ENCODE measurements around the gene TBC1D19. TPM values are rescaled to one million over a fixed set of nuclear protein-coding genes. Genes with fewer than 3 reads are reported as not detected.

TBC1D19 gene
- total and polyA plus RNA-seq, 4 donors, result 1.2 to 5.8 (median 2.2) TPM

GRCh38 chr4:26796081-26796480 is 212.2 kb downstream of the TBC1D19 start:
- no peaks in the 10 kb centered on the region for H3K36me3 ChIP-seq (ENCODE audit: control insufficient read depth in 4 of 4, insufficient read depth in 3 of 4, low read depth in 1 of 4, low read length in 3 of 4)
- H3K4me3 ChIP-seq (ENCODE audit: low read depth in 1 of 3, low read length in 3 of 3), result no peak overlapping the region
- H3K4me1 ChIP-seq (ENCODE audit: control insufficient read depth in 4 of 4, insufficient read depth in 4 of 4, low read length in 3 of 4), result no peaks in the 10 kb centered on the region
- H3K27me3 ChIP-seq (ENCODE audit: control insufficient read depth in 4 of 4, insufficient read depth in 4 of 4, low read length in 3 of 4), result no peaks in the 10 kb centered on the region
- no peaks in the 10 kb centered on the region for H3K9me3 ChIP-seq (ENCODE audit: control insufficient read depth in 4 of 4, low read length in 3 of 4)
- no peak for DNase-seq (ENCODE audit: low spot score)
- H3K9ac ChIP-seq (ENCODE audit: low read depth in 1 of 2, low read length in 2 of 2), result no peak overlapping the region
- WGBS, result 95% methylated on average over 3 of the region's 3 CpGs
- H3K27ac ChIP-seq (ENCODE audit: low read depth in 1 of 2, low read length in 2 of 2), result no peak overlapping the region
- TF ChIP-seq RAD21 (IDR thresholded peaks at IDR 0.05) (no peak), TAF1 (conservative IDR thresholded peaks at IDR 0.05) (no peak)

DNA sequence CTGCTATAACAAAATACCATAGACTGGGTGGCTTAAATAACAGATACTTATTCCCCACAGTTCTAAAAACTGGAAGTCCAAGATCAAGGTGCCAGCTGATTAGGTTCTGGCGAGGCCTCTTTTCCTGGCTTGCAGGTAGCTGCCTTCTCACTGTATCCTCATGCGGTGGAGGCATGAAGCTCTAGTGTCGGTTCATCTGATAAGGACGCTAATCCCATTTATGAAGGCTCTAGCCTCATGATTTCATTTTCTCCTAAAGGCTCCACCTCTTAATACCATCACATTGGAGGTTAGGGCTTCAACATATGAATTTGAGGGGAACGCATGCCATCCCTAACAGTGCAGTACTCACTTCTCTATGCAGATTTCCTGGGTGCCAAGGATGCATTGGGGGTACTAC is 218.9 kb downstream of the TBC1D19 start:
- Histone ChIP-seq H3K36me3 (ENCODE audit: control insufficient read depth in 4 of 4, insufficient read depth in 3 of 4, low read depth in 1 of 4, low read length in 3 of 4) (no peaks in the 10 kb centered on the region), H3K9me3 (ENCODE audit: control insufficient read depth in 4 of 4, low read length in 3 of 4) (no peaks in the 10 kb centered on the region), H3K9ac (ENCODE audit: low read depth in 1 of 2, low read length in 2 of 2) (no peak overlapping the region), H3K4me1 (ENCODE audit: control insufficient read depth in 4 of 4, insufficient read depth in 4 of 4, low read length in 3 of 4) (no peaks in the 10 kb centered on the region), H3K4me3 (ENCODE audit: low read depth in 1 of 3, low read length in 3 of 3) (no peak overlapping the region), H3K27me3 (ENCODE audit: control insufficient read depth in 4 of 4, insufficient read depth in 4 of 4, low read length in 3 of 4) (no peaks in the 10 kb centered on the region), H3K27ac (ENCODE audit: low read depth in 1 of 2, low read length in 2 of 2) (no peak overlapping the region)
- DNase-seq (ENCODE audit: low spot score), result no peak
- 94% methylated on average over 5 of the region's 5 CpGs for WGBS
- TF ChIP-seq REST (IDR thresholded peaks at IDR 0.05), result no peak
- no peak for TF ChIP-seq GABPA (IDR thresholded peaks at IDR 0.05 in 1 of 2, conservative IDR thresholded peaks at IDR 0.05 in 1 of 2)
- TF ChIP-seq NR2F2 (IDR thresholded peaks at IDR 0.05), result no peak
- no peak for TF ChIP-seq TAF1 (conservative IDR thresholded peaks at IDR 0.05)
- no peak for TF ChIP-seq ATF3 (IDR thresholded peaks at IDR 0.05)
- no peak for TF ChIP-seq YY1 (IDR thresholded peaks at IDR 0.05)
- no peak for TF ChIP-seq HNF4G (IDR thresholded peaks at IDR 0.05)
- no peak for TF ChIP-seq HNF4A (conservative IDR thresholded peaks at IDR 0.05)

DNA sequence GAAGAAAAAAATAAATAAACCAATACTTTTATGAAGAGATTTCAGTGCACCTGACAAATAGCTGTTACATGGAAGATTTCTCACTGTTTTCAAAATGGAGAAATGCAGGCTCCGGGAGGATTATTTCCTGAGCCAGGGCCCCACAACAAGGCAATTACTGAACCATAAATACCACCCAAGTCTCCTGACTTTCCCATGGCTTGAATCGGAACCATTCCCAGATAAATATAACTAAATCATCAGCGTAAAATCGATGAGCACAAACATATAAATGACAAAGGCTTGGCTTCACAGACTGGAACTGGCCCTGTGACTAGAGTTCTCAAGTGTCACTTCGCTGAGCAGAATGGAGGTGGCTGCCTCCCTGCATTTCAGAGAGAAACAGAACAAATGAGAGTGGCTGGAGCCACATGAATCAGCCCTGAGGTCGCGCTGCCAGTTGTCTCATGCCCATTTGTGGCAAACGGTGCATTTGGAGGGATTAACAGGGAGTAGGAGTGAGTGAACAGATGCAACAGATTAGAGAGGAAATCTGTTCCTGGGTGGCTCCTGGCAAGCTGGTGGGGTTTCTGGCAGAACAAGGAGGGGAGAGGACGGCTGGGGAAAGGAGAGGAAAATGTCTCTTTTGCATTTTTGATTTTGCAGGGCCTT is 219.5 kb downstream of the TBC1D19 start:
- H3K9me3 ChIP-seq (ENCODE audit: control insufficient read depth in 4 of 4, low read length in 3 of 4), result no peaks in the 10 kb centered on the region
- H3K4me1 ChIP-seq (ENCODE audit: control insufficient read depth in 4 of 4, insufficient read depth in 4 of 4, low read length in 3 of 4), result no peaks in the 10 kb centered on the region
- H3K36me3 ChIP-seq (ENCODE audit: control insufficient read depth in 4 of 4, insufficient read depth in 3 of 4, low read depth in 1 of 4, low read length in 3 of 4), result no peaks in the 10 kb centered on the region
- H3K9ac ChIP-seq (ENCODE audit: low read depth in 1 of 2, low read length in 2 of 2), result no peak overlapping the region
- TF ChIP-seq HNF4G (IDR thresholded peaks at IDR 0.05) (no peak), CTCF (IDR thresholded peaks at IDR 0.05; ENCODE audit: low read depth, low read length, missing input control) (no peak), RXRA (IDR thresholded peaks at IDR 0.05) (no peak), ZBTB33 (IDR thresholded peaks at IDR 0.05) (no peak), REST (IDR thresholded peaks at IDR 0.05) (no peak), YY1 (IDR thresholded peaks at IDR 0.05) (no peak), ATF3 (IDR thresholded peaks at IDR 0.05) (no peak), GABPA (IDR thresholded peaks at IDR 0.05 in 1 of 2, conservative IDR thresholded peaks at IDR 0.05 in 1 of 2) (no peak), FOXA2 (IDR thresholded peaks at IDR 0.05) (no peak), EGR1 (IDR thresholded peaks at IDR 0.05; ENCODE audit: low read depth in 2 of 2) (no peak), NR2F2 (IDR thresholded peaks at IDR 0.05) (no peak)
- no peak overlapping the region for H3K27ac ChIP-seq (ENCODE audit: low read depth in 1 of 2, low read length in 2 of 2)
- no peaks in the 10 kb centered on the region for H3K27me3 ChIP-seq (ENCODE audit: control insufficient read depth in 4 of 4, insufficient read depth in 4 of 4, low read length in 3 of 4)
- no peak overlapping the region for H3K4me3 ChIP-seq (ENCODE audit: low read depth in 1 of 3, low read length in 3 of 3)
- no peak for DNase-seq (ENCODE audit: low spot score)
- 74% methylated on average over 9 of the region's 9 CpGs for WGBS

Measured in liver (tissue), 9 donors.